ENCODE results near the gene FTL.

FTL gene

GRCh38 chr19:48987323-48987722, 22.2 kb downstream of the FTL start:
- no peak overlapping the region for H3K4me3 ChIP-seq (ENCODE audit: low read depth, low read length)
- no peak for TF ChIP-seq CTCF (IDR thresholded peaks at IDR 0.05; ENCODE audit: low read depth, low read length)
- peaks cover 24% of the 10 kb centered on the region; the same call in 1 of the 2 replicates for H3K36me3 ChIP-seq

GRCh38 chr19:48988286-48988685, 23.2 kb downstream of the FTL start:
- Histone ChIP-seq H3K36me3 (peaks cover 24% of the 10 kb centered on the region; the same call in 1 of the 2 replicates), H3K9me3 (no peaks in the 10 kb centered on the region), H3K27me3 (no peaks in the 10 kb centered on the region), H3K4me1 (no peaks in the 10 kb centered on the region), H3K4me3 (ENCODE audit: low read depth, low read length) (no peak overlapping the region)
- TF ChIP-seq CTCF (IDR thresholded peaks at IDR 0.05; ENCODE audit: low read depth, low read length), result no peak
- DNase-seq, result no peak

More at GRCh38 chr19:48987323-48987722, 22.2 kb downstream of the FTL start:
- H3K27me3 ChIP-seq, result no peaks in the 10 kb centered on the region
- no peak for DNase-seq
- no peaks in the 10 kb centered on the region for H3K9me3 ChIP-seq
- H3K4me1 ChIP-seq, result no peaks in the 10 kb centered on the region

- TF ChIP-seq CTCF (IDR thresholded peaks at IDR 0.05; ENCODE audit: low read depth, low read length), result no peak
- H3K4me1 ChIP-seq, result no peaks in the 10 kb centered on the region
- H3K4me3 ChIP-seq (ENCODE audit: low read depth, low read length), result no peak overlapping the region
- H3K9me3 ChIP-seq, result no peaks in the 10 kb centered on the region
- no peak for DNase-seq
- no peaks in the 10 kb centered on the region for H3K27me3 ChIP-seq
- H3K36me3 ChIP-seq, result peaks cover 23% of the 10 kb centered on the region; the same call in 1 of the 2 replicates
These were observed 23.8 kb downstream of the FTL start for GRCh38 chr19:48988860-48989259.

GRCh38 chr19:48989701-48990291, 24.7 kb downstream of the FTL start:
- Histone ChIP-seq H3K27me3 (no peaks in the 10 kb centered on the region), H3K9me3 (no peaks in the 10 kb centered on the region), H3K4me3 (ENCODE audit: low read depth, low read length) (no peak overlapping the region), H3K36me3 (peaks cover 16% of the 10 kb centered on the region; the same call in 1 of the 2 replicates), H3K4me1 (no peaks in the 10 kb centered on the region)
- TF ChIP-seq CTCF (IDR thresholded peaks at IDR 0.05; ENCODE audit: low read depth, low read length), result no peak
- no peak for DNase-seq

- Histone ChIP-seq H3K27me3 (no peaks in the 10 kb centered on the region), H3K36me3 (peaks cover 12% of the 10 kb centered on the region; the same call in 1 of the 2 replicates), H3K4me1 (no peaks in the 10 kb centered on the region), H3K4me3 (ENCODE audit: low read depth, low read length) (no peak overlapping the region), H3K9me3 (no peaks in the 10 kb centered on the region)
- no peak for TF ChIP-seq CTCF (IDR thresholded peaks at IDR 0.05; ENCODE audit: low read depth, low read length)
- no peak for DNase-seq
These were observed 25.3 kb downstream of the FTL start for GRCh38 chr19:48990400-48990799.

- H3K9me3 ChIP-seq, result no peaks in the 10 kb centered on the region
- peaks cover 7% of the 10 kb centered on the region; the same call in 1 of the 2 replicates for H3K36me3 ChIP-seq
- no peak for DNase-seq
- no peaks in the 10 kb centered on the region for H3K4me1 ChIP-seq
- H3K27me3 ChIP-seq, result no peaks in the 10 kb centered on the region
- no peak overlapping the region for H3K4me3 ChIP-seq (ENCODE audit: low read depth, low read length)
- TF ChIP-seq CTCF (IDR thresholded peaks at IDR 0.05; ENCODE audit: low read depth, low read length), result no peak
These were observed 26.0 kb downstream of the FTL start for GRCh38 chr19:48991011-48991609.

Measured in BE2C (cell line).